HG03378 (cell line): ENCODE measurements around the gene DCAF10.
"Not testable (repeated sequence)": the region's sequence is repeated elsewhere in the genome, so short reads cannot be mapped to it uniquely, and the experiment has no call there.

Experiments
- ATAC-seq: cut with Tn5 transposase; IDR thresholded peaks from one replicate; pipeline ENCODE4 v1.9.1; 2021; ENCODE audit warnings: mild to moderate bottlenecking, moderate library complexity; ENCODE audit not compliant: unreplicated experiment

Gene DCAF10

GRCh38 chr9:37800631-37801286, at the start of gene DCAF10:
DCAF10 (plus strand) TSS chr9:37800797; CDS start chr9:37800867, 70 bp downstream.
- peak; percentile 55 for ATAC-seq

GRCh38 chr9:37751186-37751585, 49.4 kb upstream of the DCAF10 start:
- ATAC-seq = no peak

- ATAC-seq = not testable (repeated sequence)
Measured at GRCh38 chr9:37751704-37752103, 48.9 kb upstream of the DCAF10 start.

- ATAC-seq = not testable (repeated sequence)
Measured at GRCh38 chr9:37752112-37752511, 48.5 kb upstream of the DCAF10 start.

GRCh38 chr9:37752642-37753488, 47.7 kb upstream of the DCAF10 start:
- no peak for ATAC-seq

- ATAC-seq = peak; percentile 68
Measured at GRCh38 chr9:37753489-37754190, 47.0 kb upstream of the DCAF10 start, which contains the start of gene TRMT10B. TRMT10B (plus strand) TSS chr9:37753805; CDS start chr9:37761932, 8,127 bp downstream.

GRCh38 chr9:37758747-37759146, 41.9 kb upstream of the DCAF10 start:
- no peak for ATAC-seq

GRCh38 chr9:37760416-37761161, 40.0 kb upstream of the DCAF10 start:
- ATAC-seq = no peak

GRCh38 chr9:37761511-37761910, 39.1 kb upstream of the DCAF10 start:
- ATAC-seq = no peak

- ATAC-seq = not testable (repeated sequence)
Measured at GRCh38 chr9:37765263-37765662, 35.3 kb upstream of the DCAF10 start.

GRCh38 chr9:37769306-37769705, 31.3 kb upstream of the DCAF10 start:
- ATAC-seq = no peak

GRCh38 chr9:37769995-37770394, 30.6 kb upstream of the DCAF10 start:
- ATAC-seq = no peak

GRCh38 chr9:37775216-37775919, 25.2 kb upstream of the DCAF10 start:
- ATAC-seq = no peak

GRCh38 chr9:37776328-37776727, 24.3 kb upstream of the DCAF10 start:
- no peak for ATAC-seq

- no peak for ATAC-seq
Measured at GRCh38 chr9:37778534-37778933, 22.1 kb upstream of the DCAF10 start.

- ATAC-seq = no peak
Measured at GRCh38 chr9:37784291-37784615, 16.3 kb upstream of the DCAF10 start.

GRCh38 chr9:37784616-37785483, 15.7 kb upstream of the DCAF10 start, which contains the start of gene EXOSC3:
EXOSC3 (minus strand) TSS chr9:37785064; CDS start chr9:37785044, 20 bp downstream.
- peak; percentile 88 for ATAC-seq

- ATAC-seq = no peak
Measured at GRCh38 chr9:37787059-37787458, 13.5 kb upstream of the DCAF10 start.

GRCh38 chr9:37788332-37788731, 12.3 kb upstream of the DCAF10 start:
- no peak for ATAC-seq
